H1 (cell line): ENCODE measurements around the gene RAB10. TPM values are rescaled to one million over a fixed set of nuclear protein-coding genes. Genes with fewer than 3 reads are reported as not detected.
"Not testable (repeated sequence)": the region's sequence is repeated elsewhere in the genome, so short reads cannot be mapped to it uniquely, and the experiment has no call there.

Experiments
- CTCF ChIA-PET: fragments of 300-600 bp; sonication (Branson Sonifier 250); formaldehyde crosslinking; loops from one replicate; lab custom pipeline; 2021; ENCODE audit not compliant: partially characterized antibody; lab: Charles Lee
- POLR2A ChIA-PET: fragments of 300-600 bp; sonication (Branson Sonifier 250); formaldehyde crosslinking; loops from one replicate; lab custom pipeline; 2021; ENCODE audit warnings: inconsistent platforms; ENCODE audit not compliant: partially characterized antibody; lab: Charles Lee
- DNase-seq, 2 experiments: peaks; one replicate each; pipeline versions ENCODE4 v3.0.0 to v3.0.0-alpha.2; 2010 to 2022; ENCODE audit warnings: low spot score in 2 of 2, low read depth in 1 of 2, mixed read lengths in 1 of 2
- FAIRE-seq: peaks from 2 replicates; lab custom pipeline; 2011; peaks lifted over from hg19 to GRCh38; lab: Jason Lieb, UNC
- H2AFZ ChIP-seq: 2 replicates; pipeline ENCODE4 v1.8.1; 2012; ENCODE audit warnings: low read length, inconsistent platforms
- H2AK5ac ChIP-seq: 2 replicates; pipeline ENCODE4 v1.6.1; 2013; ENCODE audit warnings: low read depth, low read length
- H2BK120ac ChIP-seq: replicated peaks from 2 replicates; pipeline ENCODE3; 2013; ENCODE audit warnings: low read depth, low read length, inconsistent platforms
- H2BK12ac ChIP-seq: 2 replicates; pipeline ENCODE4 v1.6.1; 2013; ENCODE audit warnings: low read depth, low read length
- H2BK15ac ChIP-seq: 2 replicates; pipeline ENCODE4 v1.6.1; 2013; ENCODE audit warnings: low read length
- H2BK20ac ChIP-seq: 2 replicates; pipeline ENCODE4 v1.6.1; 2013; ENCODE audit warnings: low read length
- H2BK5ac ChIP-seq: 2 replicates; pipeline ENCODE4 v1.6.1; 2013; ENCODE audit warnings: low read depth, low read length
- H3K14ac ChIP-seq: 2 replicates; pipeline ENCODE4 v1.6.1; 2013; ENCODE audit warnings: inconsistent platforms; ENCODE audit not compliant: insufficient read length
- H3K18ac ChIP-seq: 2 replicates; pipeline ENCODE4 v1.6.1; 2013; ENCODE audit warnings: low read length; ENCODE audit errors: extremely low read depth
- H3K23ac ChIP-seq: 2 replicates; pipeline ENCODE4 v1.6.1; 2013; ENCODE audit warnings: inconsistent platforms; ENCODE audit not compliant: insufficient read length
- H3K23me2 ChIP-seq: 2 replicates; pipeline ENCODE4 v1.6.1; 2013; ENCODE audit warnings: low read depth, low read length
- H3K27ac ChIP-seq: 2 replicates; pipeline ENCODE4 v1.6.1; 2011; ENCODE audit warnings: low read depth, low read length, inconsistent platforms
- H3K27me3 ChIP-seq, 4 experiments: replicated peaks in 1 of 4; 1 replicate in 1 of 4; 2 replicates in 3 of 4; pipeline versions ENCODE4 v1.6.1 to v1.8.1; 2011 to 2013; ENCODE audit warnings: low read length in 3 of 4, mild to moderate bottlenecking in 3 of 4, inconsistent platforms in 2 of 4, mixed read lengths in 2 of 4, moderate library complexity in 1 of 4; ENCODE audit not compliant: control insufficient read depth in 3 of 4, insufficient read depth in 3 of 4; ENCODE audit errors: extremely low read depth in 1 of 4
- H3K36me3 ChIP-seq, 4 experiments: 2 replicates each; pipeline versions ENCODE4 v1.6.1 to v1.8.1; 2011 to 2013; ENCODE audit warnings: mild to moderate bottlenecking in 4 of 4, low read length in 3 of 4, moderate library complexity in 2 of 4, control low read depth in 1 of 4, inconsistent platforms in 1 of 4; ENCODE audit not compliant: insufficient read depth in 4 of 4, control insufficient read depth in 2 of 4
- H3K4ac ChIP-seq: replicated peaks from 2 replicates; pipeline ENCODE3; 2013; ENCODE audit warnings: low read length, low read depth, mixed read lengths, inconsistent platforms; ENCODE audit not compliant: insufficient read length
- H3K4me1 ChIP-seq, 4 experiments: replicated peaks in 1 of 4; 1 replicate in 1 of 4; 2 replicates in 3 of 4; pipeline versions ENCODE4 v1.6.1 to v1.8.1; 2011 to 2013; ENCODE audit warnings: low read length in 3 of 4, inconsistent platforms in 2 of 4, mixed read lengths in 1 of 4; ENCODE audit not compliant: insufficient read depth in 4 of 4, control insufficient read depth in 3 of 4
- H3K4me2 ChIP-seq, 2 experiments: 2 replicates each; pipeline versions ENCODE4 v1.6.1 to v1.8.1; 2011 to 2013; ENCODE audit warnings: low read depth in 2 of 2, low read length in 2 of 2, control low read depth in 1 of 2, inconsistent platforms in 1 of 2, mild to moderate bottlenecking in 1 of 2; ENCODE audit not compliant: insufficient read depth in 1 of 2
- H3K4me3 ChIP-seq, 4 experiments: fragments of 200-600, 300-600 bp in 1 of 4; sonication (generic), shearing (Covaris generic), sonication (Bioruptor Twin) in 1 of 4; 2 replicates each; pipeline versions ENCODE4 v1.5.1 to v1.8.1; 2011 to 2016; ENCODE audit warnings: low read length in 4 of 4, low read depth in 3 of 4, control low read depth in 2 of 4, inconsistent platforms in 2 of 4, mild to moderate bottlenecking in 2 of 4, mixed read lengths in 1 of 4, moderate library complexity in 1 of 4; ENCODE audit not compliant: insufficient read depth in 2 of 4; ENCODE audit errors: extremely low read depth in 1 of 4
- H3K56ac ChIP-seq: replicated peaks from 2 replicates; pipeline ENCODE3; 2013; ENCODE audit warnings: low read depth, mild to moderate bottlenecking, mixed read lengths, low read length, inconsistent platforms; ENCODE audit not compliant: insufficient read length
- H3K79me1 ChIP-seq: 2 replicates; pipeline ENCODE4 v1.6.1; 2013; ENCODE audit warnings: low read depth, low read length, control low read depth
- H3K79me2 ChIP-seq, 2 experiments: 2 replicates each; pipeline versions ENCODE4 v1.6.1 to v1.8.1; 2012 to 2013; ENCODE audit warnings: low read length in 2 of 2, mild to moderate bottlenecking in 2 of 2, inconsistent platforms in 1 of 2; ENCODE audit not compliant: insufficient read depth in 2 of 2, control insufficient read depth in 1 of 2
- H3K9ac ChIP-seq, 4 experiments: replicated peaks in 1 of 4; 1 replicate in 1 of 4; 2 replicates in 3 of 4; pipeline versions ENCODE4 v1.6.1 to v1.8.1; 2011 to 2013; ENCODE audit warnings: low read depth in 3 of 4, low read length in 3 of 4, control low read depth in 2 of 4, mild to moderate bottlenecking in 2 of 4, moderate library complexity in 2 of 4, inconsistent platforms in 1 of 4; ENCODE audit errors: extremely low read depth in 1 of 4
- H3K9me3 ChIP-seq, 2 experiments: 2 replicates each; pipeline versions ENCODE4 v1.6.1 to v1.8.1; 2012 to 2013; ENCODE audit warnings: mild to moderate bottlenecking in 2 of 2, moderate library complexity in 2 of 2, control low read depth in 1 of 2, inconsistent platforms in 1 of 2, low read depth in 1 of 2, low read length in 1 of 2, mixed read lengths in 1 of 2; ENCODE audit not compliant: insufficient read depth in 2 of 2
- H4K20me1 ChIP-seq, 2 experiments: replicated peaks in 1 of 2; 2 replicates each; pipeline versions ENCODE3 to v1.8.1; 2011 to 2013; ENCODE audit warnings: inconsistent platforms in 2 of 2, low read length in 2 of 2, mild to moderate bottlenecking in 1 of 2; ENCODE audit not compliant: insufficient read depth in 2 of 2, control insufficient read depth in 1 of 2
- H4K5ac ChIP-seq: 2 replicates; pipeline ENCODE4 v1.6.1; 2013; ENCODE audit warnings: low read length, low read depth, mixed read lengths, inconsistent platforms; ENCODE audit not compliant: insufficient read length
- H4K8ac ChIP-seq: 2 replicates; pipeline ENCODE4 v1.8.0; 2013; ENCODE audit warnings: mild to moderate bottlenecking, moderate library complexity, low read length, inconsistent platforms; ENCODE audit not compliant: insufficient read depth; ENCODE audit errors: extremely low read depth
- H4K91ac ChIP-seq: replicated peaks from 2 replicates; pipeline ENCODE3; 2013; ENCODE audit warnings: low read length, mixed read lengths, inconsistent platforms; ENCODE audit not compliant: insufficient read length
- CHD2 ChIP-seq: IDR thresholded peaks from 2 replicates; pipeline ENCODE4 v1.6.1; 2012; ENCODE audit warnings: low read length, improper control_type of control experiment
- FOSL1 ChIP-seq: IDR thresholded peaks from 2 replicates; pipeline ENCODE4 v1.6.1; 2011; ENCODE audit warnings: mild to moderate bottlenecking, low read depth, low read length, moderate library complexity; ENCODE audit not compliant: insufficient read depth
- HDAC6 ChIP-seq: IDR thresholded peaks from one replicate; pipeline ENCODE4 v1.7.1; 2012; ENCODE audit warnings: low read depth, mild to moderate bottlenecking, inconsistent platforms, low read length, moderate library complexity
- RFX5 ChIP-seq: IDR thresholded peaks from 2 replicates; pipeline ENCODE4 v1.6.1; 2011; ENCODE audit warnings: low read depth, low read length, improper control_type of control experiment, borderline replicate concordance
- TBP ChIP-seq: IDR thresholded peaks from 2 replicates; pipeline ENCODE4 v1.6.1; 2011; ENCODE audit warnings: low read depth, low read length, improper control_type of control experiment
- YY1 ChIP-seq: IDR thresholded peaks from 2 replicates; pipeline ENCODE4 v1.6.1; 2011; ENCODE audit warnings: low read depth, mild to moderate bottlenecking, low read length
- WGBS, 2 experiments: shearing (Covaris generic) in 1 of 2; methylation state at CpG; one replicate each; pipeline versions ENCODE4 v1.1.6 to v1.1.7; 2013 to 2015; ENCODE audit warnings: low lambda C conversion rate in 2 of 2, mixed read lengths in 2 of 2, inconsistent platforms in 1 of 2, low coverage in 1 of 2, missing lambda C conversion rate in 1 of 2; ENCODE audit not compliant: insufficient replicate concordance in 2 of 2, insufficient coverage in 1 of 2, insufficient read length in 1 of 2; ENCODE audit errors: extremely low coverage in 1 of 2, missing lambda C conversion rate in 1 of 2; 5-methylcytosine and 5-hydroxymethylcytosine counted together
- polyA plus RNA-seq, 7 experiments: library from polyadenylated mRNA; depleted of rRNA in 3 of 7; stranded (reverse) in 5 of 7; unstranded in 2 of 7; fragments of >200 nt in 5 of 7; fragments of 200-250 nt in 2 of 7; gene quantifications; 1 replicate in 5 of 7; 2 replicates in 1 of 7; 4 replicates in 1 of 7; pipeline versions ENCODE4 v1.2.1 to v1.2.3, GENCODE V29; 2011 to 2013; ENCODE audit warnings: missing spikeins in 2 of 7, mixed read lengths in 2 of 7
- total RNA-seq: library from RNA; stranded (reverse); fragmentation: NEBNext Ultra II Directional; extraction: Animal tissue kit (Norgen Biotek cat#: 25700); gene quantifications from 2 replicates; pipeline ENCODE4 v1.2.1, GENCODE V29; 2021
- TF ChIP-seq, protein P1 (sequence below): IDR thresholded peaks from 2 replicates; pipeline ENCODE4 v1.6.1; 2012; ENCODE audit warnings: low read length, inconsistent platforms

The RAB10 gene
- total and polyA plus RNA-seq, 2 of the 8 experiments (the other 6 are each of a cell fraction or from before 2014, with no cell fraction given), result 42.6 to 136 TPM

- TF ChIP-seq, protein P1, sequence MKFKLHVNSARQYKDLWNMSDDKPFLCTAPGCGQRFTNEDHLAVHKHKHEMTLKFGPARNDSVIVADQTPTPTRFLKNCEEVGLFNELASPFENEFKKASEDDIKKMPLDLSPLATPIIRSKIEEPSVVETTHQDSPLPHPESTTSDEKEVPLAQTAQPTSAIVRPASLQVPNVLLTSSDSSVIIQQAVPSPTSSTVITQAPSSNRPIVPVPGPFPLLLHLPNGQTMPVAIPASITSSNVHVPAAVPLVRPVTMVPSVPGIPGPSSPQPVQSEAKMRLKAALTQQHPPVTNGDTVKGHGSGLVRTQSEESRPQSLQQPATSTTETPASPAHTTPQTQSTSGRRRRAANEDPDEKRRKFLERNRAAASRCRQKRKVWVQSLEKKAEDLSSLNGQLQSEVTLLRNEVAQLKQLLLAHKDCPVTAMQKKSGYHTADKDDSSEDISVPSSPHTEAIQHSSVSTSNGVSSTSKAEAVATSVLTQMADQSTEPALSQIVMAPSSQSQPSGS, result no peak
- TF ChIP-seq RFX5, result no peak
- no peak for TF ChIP-seq HDAC6
- no peak for TF ChIP-seq YY1
- no peak for TF ChIP-seq FOSL1
- TF ChIP-seq CHD2, result no peak
- TF ChIP-seq TBP, result no peak
- TF ChIP-seq, all 59 proteins: peak for 0
Measured at GRCh38 chr2:26016012-26016705, 17.7 kb upstream of the RAB10 start (continued).

DNA sequence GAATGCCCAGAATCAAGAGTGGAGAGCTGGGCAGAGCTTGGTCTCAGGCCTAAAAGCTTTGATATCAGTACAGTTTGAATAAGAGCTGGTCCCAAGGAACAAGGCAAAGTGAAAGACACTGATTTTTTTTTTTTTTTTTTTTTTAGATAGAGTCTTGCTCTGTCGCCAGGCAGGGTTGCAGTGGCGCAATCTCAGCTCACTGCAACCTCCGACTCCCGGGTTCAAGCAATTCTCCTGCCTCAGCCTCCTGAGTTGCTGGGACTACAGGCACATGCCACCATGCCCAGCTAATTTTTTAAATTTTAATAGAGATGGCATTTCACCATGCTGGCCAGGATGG is 17.2 kb upstream of the RAB10 start:
- DNase-seq, H2AK5ac ChIP-seq, H2BK15ac ChIP-seq, H3K79me1 ChIP-seq, H3K9ac ChIP-seq, H3K27ac ChIP-seq, FAIRE-seq, H3K4me3 ChIP-seq, H2BK120ac ChIP-seq, H3K79me2 ChIP-seq, H2BK12ac ChIP-seq, H3K23me2 ChIP-seq, H2BK20ac ChIP-seq, H4K8ac ChIP-seq, H3K9me3 ChIP-seq, H3K4me1 ChIP-seq, H3K4ac ChIP-seq, H3K23ac ChIP-seq, H4K91ac ChIP-seq, H4K5ac ChIP-seq, H3K36me3 ChIP-seq, H3K18ac ChIP-seq, H3K56ac ChIP-seq, H2BK5ac ChIP-seq, H3K14ac ChIP-seq, H4K20me1 ChIP-seq, H3K4me2 ChIP-seq, H3K27me3 ChIP-seq, H2AFZ ChIP-seq: not testable (repeated sequence)
- CTCF ChIA-PET, result interaction anchor here (1.2 to 1.7 kb wide), 4 partner anchors 12 to 26 kb away, joined by 5 to 8 read pairs (median 6); no protein-coding TSS in a partner anchor
- POLR2A ChIA-PET, result interaction anchor here (1.9 kb wide), 1 partner anchor 16 kb away, joined by 8 read pairs; the partner anchor contains the start of gene RAB10
- WGBS, 2 experiments, result 95% methylated on average over 4 of the region's 4 CpGs; no CpG with 5 or more reads in 1 of the 2 experiments
